GM21447 (cell line): ENCODE results near the gene EHMT1.
"Not testable (repeated sequence)": the region's sequence is repeated elsewhere in the genome, so short reads cannot be mapped to it uniquely, and the experiment has no call there.

Experiments
- ATAC-seq: cut with Tn5 transposase; IDR thresholded peaks from one replicate; pipeline ENCODE4 v1.9.1; 2021; ENCODE audit not compliant: unreplicated experiment

EHMT1 gene

GRCh38 chr9:137614631-137615386 is 4.0 kb upstream of the EHMT1 start:
- ATAC-seq, result no peak

DNA sequence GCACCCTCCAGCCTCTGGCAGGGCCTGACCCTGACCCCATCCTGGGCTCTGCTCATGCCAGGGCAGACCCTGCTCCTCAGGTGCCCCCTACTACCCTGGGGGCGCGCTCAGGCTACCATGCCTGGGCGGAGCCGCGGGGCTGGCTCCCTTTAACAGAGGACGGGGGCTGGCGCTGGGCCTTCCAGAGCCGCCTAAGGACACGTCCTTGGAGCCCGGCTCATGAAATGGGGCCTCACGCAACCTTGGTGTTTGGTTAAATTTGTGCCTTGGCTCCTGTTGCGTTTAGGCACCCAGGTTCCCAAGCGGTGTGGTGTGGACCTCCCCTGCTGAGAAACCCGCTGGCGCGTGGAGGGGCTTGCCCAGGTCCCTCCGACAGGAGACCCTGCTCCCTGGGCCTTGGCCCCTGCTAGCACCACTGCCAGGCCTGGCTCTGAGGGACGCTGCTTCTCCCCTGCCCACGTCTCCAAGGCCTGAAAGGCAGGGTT is 3.4 kb upstream of the EHMT1 start:
- ATAC-seq, result no peak

DNA sequence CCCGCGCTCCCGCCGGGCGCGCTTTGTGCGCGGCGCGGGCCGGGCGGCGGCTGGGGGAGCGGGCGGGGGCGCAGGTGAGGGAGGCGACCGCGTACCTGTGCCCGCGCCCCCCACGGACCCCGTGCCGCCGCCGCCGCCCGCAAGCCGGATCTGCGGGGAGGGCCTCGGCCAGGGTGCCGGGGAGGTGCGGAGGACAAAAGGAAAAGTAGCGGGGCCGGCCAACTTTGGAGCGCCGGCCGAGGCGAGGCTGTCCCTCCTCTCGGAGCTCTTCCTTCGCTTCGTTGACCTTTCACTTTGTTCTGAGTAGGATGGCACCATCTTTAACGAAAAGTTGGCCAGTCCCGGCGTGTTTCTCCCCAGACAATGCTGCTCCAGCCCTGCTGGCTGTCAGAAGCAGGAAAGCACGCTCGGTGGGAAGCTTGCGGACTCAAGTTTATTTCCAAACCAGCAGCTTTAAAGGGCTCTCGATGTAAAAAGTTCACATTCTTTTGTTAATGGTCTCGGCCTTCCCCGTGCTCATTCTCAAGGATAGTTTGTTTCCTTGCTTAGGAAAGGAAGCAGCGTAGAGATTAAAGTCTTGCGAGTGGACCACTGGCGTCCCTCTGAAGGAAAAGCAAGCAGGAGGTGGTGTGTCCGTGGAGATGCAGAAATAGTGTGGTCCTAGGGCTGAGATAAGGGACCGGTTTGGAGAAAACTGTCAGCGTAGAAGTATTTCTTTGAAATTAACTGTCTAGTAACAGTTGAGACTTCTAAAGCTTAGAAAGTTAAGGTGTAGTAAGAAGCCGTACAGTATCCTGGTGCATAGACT is 639 bp downstream of the EHMT1 start:
- peak; percentile 13 for ATAC-seq

DNA sequence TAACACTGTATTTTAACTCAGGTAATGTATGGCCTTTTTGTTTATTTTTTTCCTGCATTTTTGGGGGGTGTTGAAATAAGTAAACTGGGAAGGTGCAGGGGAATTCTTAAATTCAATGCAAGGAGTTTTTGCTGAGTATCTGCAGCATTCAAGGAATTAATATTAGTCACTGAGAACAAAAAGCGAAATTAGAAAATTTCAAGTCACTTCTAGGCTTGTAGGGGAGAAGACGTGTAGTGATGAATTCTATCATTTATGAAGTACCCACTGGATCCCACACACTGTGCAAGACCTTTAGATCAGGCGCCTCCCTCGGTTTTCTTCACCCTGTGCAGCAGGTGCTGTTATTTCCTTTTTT is 1.2 kb downstream of the EHMT1 start:
- no peak for ATAC-seq

GRCh38 chr9:137620581-137620980 is 1.8 kb downstream of the EHMT1 start:
- ATAC-seq, result no peak

DNA sequence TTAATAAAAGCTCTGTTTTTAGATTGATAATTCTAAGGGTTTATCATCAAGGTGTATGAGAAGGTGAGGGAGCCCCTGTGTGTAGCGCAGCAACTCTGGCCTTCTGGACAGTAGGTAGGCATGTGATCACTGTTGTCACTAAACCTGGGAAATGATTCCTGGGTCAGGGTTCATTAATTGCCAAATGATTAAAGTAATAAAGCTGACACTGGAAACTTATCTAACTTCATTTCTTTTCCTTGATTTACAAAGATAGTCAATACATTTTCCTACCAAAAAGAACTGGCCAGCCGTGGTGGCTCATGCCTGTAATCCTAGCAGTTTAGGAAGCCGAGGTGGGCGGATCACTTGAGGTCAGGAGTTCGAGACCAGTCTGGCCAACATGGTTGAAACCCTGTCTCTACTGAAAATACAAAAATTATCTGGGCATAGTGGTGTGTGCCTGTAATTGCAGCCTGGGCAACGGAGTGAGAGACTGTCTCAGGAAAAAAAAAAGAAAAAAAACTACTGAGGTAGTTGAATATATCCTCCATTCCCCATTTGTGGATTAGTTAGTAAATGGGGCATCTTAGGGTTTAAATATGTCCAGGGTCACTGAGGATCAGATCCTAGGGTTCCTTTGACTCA is 2.4 kb downstream of the EHMT1 start:
- ATAC-seq, result no peak

- ATAC-seq, result not testable (repeated sequence)
Observed at GRCh38 chr9:137622211-137622610, 3.4 kb downstream of the EHMT1 start.

DNA sequence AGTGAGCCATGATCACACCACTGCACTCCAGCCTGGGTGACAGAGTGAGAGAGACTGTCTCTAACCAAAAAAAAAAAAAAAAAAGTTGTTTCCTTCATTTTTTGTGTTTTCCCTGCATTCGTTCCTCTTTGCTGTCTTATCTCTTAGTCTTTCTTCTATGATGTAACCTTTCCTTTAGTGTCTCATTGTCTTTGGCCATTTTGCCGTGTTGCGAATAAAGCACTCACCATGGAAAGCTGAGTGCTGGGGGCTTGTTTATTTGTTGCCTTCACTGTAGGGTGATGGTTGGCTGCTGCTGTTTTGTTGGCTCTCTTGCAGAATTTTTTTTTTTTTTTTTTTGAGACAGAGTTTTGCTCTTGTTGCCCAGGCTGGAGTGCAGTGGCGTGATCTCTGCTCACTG is 7.7 kb downstream of the EHMT1 start:
- no peak for ATAC-seq

DNA sequence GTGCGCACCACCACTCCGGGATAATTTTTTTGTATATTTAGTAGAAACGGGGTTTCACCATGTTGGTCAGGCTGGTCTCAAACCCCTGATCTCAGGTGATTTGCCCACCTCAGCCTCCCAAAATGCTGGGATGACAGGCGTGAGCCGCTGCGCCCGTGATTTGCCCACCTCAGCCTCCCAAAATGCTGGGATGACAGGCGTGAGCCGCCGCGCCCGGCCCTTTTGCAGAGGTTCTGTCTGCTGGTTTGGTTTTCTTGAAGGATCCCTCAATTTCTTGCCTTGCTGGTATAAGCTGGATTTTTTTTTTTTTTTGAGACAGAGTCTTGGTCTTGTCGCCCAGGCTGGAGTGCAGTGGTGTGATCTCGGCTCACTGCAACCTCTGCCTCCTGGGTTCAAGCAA is 8.6 kb downstream of the EHMT1 start:
- not testable (repeated sequence) for ATAC-seq

DNA sequence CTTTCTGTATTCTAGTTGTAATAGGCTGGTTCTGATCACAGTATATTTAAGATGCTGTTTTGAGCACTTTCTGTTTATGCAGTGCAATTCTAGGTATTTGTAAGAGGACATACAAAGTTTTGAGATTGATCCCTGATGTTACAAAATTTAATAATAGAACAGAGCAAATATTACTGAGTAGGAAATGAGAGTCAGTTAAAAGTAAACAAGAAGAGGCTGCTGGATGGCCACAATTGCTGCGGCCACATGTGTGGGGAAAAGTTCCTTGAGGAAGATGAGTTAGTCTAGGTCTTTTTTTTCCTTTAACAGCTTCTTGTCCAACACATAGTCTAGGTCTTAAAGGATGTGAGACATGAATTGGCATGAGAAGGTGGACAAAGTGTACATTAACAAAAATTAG is 11.3 kb downstream of the EHMT1 start:
- ATAC-seq, result no peak

DNA sequence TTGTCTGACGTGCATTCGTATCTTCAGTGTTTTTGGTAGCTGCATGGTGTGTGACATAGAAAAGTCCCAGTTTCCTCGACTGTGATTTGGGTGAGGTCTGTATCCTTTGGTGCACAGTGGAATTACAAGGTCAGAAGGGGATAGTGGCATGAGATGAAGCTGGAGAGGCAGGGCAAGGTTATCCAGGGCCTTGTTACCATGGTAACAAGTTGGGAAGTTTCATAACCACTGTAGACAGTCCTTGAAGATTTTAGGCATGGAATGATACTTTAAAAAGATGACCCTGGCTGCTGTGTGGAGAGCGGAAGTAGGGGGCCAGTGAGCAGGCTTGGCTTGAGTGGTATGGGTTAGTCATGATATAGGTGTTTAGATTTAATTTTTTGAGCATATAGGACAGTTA is 11.9 kb downstream of the EHMT1 start:
- ATAC-seq, result no peak

DNA sequence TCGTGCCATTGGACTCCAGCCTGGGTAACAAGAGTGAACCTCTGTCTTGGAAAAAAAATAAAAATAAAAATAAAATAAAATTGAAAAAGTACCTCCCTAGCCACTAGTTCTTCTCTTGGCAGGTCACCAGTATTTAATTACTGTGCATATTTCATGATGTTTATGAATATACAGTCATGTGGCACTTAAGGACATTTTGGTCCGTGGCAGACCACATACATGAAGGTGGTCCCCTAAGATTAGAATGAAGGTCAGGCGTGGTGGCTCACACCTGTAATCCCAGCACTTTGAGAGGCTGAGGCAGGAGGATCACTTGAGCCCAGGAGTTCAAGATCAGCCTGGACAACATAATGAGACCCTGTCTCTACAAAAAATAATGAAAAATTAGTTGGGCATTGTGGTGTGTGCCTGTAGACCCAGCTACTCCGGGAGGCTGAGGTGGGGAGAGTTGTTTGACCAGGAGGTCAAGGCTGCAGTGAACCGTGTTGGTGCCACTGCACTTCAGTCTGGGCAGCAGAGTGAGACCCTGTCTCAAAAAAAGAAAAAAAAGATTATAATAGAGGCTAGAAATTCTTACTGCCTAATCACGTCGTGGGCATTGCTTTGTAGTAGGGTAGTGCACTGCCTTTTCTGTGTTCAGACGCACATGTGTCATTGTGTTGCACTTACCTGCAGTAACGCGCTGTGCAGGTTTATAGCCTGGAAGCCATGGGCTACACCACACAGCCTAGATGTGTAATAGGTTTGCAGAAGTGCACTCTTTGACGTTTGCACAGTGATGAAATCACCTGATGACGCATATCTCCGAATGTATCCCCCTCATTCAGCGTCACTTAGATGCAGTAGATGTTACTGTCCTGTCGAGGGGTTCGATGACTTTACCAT is 12.8 kb downstream of the EHMT1 start:
- ATAC-seq, result no peak

DNA sequence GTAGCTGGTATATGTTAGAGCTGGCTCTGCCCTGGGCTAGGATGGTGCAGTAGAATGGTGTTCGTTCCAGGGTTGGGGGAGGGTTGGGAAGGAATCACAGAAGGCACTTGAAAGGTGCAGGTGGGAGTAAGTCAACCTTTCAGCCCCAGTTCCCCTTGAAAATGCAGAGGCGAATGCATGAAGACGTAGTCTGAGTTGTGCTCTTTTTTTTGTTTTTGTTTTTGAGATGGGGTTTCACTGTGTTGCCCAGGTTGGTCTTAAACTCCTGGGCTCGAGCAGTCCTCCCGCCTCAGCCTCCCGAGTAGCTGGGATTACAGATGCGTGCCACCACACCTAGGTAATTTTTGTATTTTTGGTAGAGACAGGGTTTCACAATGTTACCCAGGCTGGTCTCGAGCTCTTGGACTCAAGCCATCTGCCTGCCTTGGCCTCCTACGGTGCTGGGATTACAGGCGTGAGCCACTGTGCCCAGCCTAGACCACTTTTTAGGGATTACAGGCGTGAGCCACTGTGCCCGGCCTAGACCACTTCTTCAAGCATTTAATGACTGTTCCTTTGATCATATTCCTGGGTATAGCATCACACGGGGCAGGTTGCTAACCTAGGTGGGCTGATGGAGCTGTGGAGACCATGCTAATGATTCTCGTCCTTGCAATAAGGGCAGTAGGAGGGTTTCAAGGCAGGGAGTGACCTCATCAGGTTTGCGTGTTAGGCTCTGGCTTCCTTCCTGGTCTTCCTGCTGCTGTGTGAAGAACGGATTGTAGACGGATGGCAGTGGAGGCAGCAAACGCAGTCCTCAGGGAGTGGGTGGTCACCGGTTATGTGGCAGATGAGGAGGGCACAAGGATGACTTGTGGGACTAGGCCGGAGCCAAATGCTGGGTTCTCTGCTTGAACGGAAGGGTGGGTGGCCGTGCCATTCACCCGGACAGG is 13.7 kb downstream of the EHMT1 start:
- no peak for ATAC-seq

DNA sequence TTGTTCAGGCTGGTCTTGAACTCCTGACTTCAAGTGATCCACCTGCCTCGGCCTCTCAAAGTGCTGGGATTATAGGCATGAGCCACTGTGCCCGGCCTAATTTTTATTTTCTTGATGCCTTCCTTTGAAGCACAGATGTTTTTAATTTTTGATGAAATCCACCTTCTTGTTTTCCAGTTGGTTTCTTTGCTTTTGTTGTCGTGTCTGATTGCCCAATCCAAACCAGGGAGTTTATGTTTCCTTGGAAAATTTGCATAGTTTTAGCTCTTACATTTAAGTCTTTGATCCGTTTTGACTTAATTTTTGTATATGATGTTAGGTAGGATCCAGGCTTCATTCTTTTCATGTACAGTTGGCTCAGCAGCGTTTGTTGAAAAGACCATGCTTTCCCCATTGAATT is 15.2 kb downstream of the EHMT1 start:
- ATAC-seq, result no peak

DNA sequence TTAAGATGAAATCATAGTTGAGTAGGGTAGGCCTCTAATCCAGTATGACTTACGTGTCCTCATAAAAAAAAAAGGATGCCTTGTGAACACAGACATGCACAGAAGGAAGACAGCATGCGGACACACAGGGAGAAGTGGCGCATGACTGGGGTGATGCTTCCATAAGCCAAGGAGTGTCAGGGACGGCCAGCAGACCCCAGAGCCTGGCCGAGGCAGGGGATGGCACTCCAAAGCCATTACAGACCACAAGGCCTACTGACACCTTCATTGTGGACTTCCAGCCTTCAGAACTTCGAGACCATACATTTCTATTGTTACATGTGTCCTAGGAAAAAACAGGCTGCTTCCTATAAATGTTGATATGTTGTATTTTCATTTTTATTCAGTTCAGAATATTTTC is 19.9 kb downstream of the EHMT1 start:
- no peak for ATAC-seq

GRCh38 chr9:137639303-137640051 is 20.7 kb downstream of the EHMT1 start:
- ATAC-seq, result no peak

DNA sequence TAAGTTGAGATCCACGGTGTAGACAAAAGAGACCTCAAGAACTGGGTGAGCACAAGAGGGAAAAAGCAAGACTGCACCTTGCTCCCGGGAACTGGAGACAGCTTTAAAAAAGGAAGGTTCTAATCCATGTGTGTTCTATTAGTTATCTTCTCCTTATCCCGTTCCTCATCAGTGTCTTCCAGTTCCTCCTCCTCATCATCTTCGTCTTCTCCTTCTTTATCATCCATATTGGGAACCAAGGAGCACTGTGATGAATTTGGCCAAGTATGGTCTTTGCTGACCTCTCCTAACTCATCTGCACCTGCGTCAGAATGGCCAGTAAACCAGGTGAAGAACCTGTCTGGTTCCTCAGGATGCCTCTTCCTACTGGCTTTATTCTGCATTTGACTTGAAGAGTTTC is 22.1 kb downstream of the EHMT1 start:
- ATAC-seq, result no peak

DNA sequence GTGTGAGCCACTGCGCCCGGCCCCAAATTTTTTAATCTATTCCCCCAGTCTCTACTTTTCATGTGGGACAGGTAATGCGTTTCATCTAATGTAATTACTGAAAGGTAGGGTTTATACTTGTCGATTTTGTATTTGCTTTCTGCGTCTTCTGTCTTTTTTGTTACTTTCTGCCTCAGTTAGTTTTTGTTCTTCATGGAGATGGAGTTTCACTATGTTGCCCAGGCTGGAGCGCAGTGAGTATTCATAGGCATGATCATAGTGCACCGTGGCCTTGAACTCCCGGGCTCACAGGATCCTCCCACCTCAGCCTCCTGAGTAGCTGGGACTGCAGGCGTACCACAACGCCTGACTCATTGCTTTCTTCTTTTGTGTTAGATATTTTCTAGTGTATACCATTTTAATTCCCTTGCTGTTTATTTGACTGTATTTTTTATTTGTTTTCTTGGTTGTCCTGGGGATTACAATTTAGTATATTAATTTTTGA is 23.4 kb downstream of the EHMT1 start:
- no peak for ATAC-seq

- ATAC-seq, result no peak
Observed at GRCh38 chr9:137642892-137643291, 24.1 kb downstream of the EHMT1 start.
